ENCODE results near the gene TP63.

The TP63 gene

DNA sequence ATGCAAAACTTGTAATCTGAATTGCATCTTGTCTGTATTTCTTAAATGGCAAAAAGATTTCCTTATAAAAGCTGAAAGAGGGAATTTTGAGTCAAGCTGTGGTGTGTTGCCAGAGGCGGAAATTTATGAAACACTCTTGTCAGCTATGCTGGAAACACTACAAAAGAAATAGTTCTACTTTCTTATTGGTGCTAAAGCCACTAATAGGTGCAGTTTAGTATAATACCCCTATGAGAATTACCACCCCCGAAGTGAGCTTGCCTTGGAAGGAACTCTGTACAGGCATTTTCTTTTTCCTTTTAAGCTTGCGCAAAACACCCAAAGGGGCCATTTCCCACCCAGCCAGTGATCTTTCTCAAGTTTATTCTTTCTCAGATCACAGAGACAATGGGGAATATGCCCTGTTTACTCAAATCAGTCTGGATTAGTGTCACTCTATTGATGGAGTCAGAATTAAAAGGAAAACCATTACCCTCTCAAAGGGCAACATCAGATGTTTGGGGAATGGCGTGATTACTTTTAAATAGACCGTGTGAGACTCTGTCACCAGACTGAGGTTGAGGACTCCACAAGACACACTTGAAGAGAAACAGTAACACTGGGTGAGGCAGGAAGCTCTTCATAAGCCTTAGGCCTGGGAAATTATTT is 166.0 kb downstream of the TP63 start:
- TF ChIP-seq TAF1 (IDR thresholded peaks at IDR 0.05; ENCODE audit: low read depth, low read length) (no peak), POU2F2 (IDR thresholded peaks at IDR 0.05; ENCODE audit: low read depth, low read length) (no peak), POLR2AphosphoS5 (IDR thresholded peaks at IDR 0.05; ENCODE audit: low read depth, low read length) (no peak), POLR2A (IDR thresholded peaks at IDR 0.05; ENCODE audit: low read depth, low read length) (no peak), PAX5 (IDR thresholded peaks at IDR 0.05; ENCODE audit: insufficient read depth, low read length, severe bottlenecking) (no peak), SPI1 (IDR thresholded peaks at IDR 0.05; ENCODE audit: low read depth, low read length) (no peak)
- DNase-seq (ENCODE audit: insufficient read length, low spot score) (no peak), FAIRE-seq (no peak)

DNA sequence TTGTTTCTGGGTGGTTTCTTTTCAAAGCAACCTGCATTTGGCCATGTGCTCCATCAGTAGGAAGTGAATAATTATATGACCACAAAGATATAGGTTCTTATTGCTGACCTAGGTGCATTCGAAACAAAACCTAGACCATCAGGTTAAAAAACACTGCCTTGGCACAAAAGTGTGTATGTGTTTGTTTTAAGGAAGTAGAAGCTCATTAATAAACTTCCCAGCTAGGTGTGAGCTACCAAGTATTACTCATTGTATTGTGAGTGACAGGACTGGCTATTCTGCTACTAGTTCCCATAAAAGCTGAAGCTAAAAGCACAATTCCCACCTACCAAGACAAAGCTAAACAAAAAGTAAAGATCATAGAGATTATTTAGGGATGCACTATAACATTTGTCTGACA is 168.2 kb downstream of the TP63 start:
- DNase-seq (ENCODE audit: insufficient read length, low spot score): no peak
- FAIRE-seq: no peak
- TF ChIP-seq PAX5 (IDR thresholded peaks at IDR 0.05; ENCODE audit: insufficient read depth, low read length, severe bottlenecking): no peak

GRCh38 chr3:189800436-189800835 is 169.2 kb downstream of the TP63 start:
- TF ChIP-seq PAX5 (IDR thresholded peaks at IDR 0.05; ENCODE audit: insufficient read depth, low read length, severe bottlenecking) (no peak), POLR2A (IDR thresholded peaks at IDR 0.05; ENCODE audit: low read depth, low read length) (no peak), TAF1 (IDR thresholded peaks at IDR 0.05; ENCODE audit: low read depth, low read length) (no peak), SPI1 (IDR thresholded peaks at IDR 0.05; ENCODE audit: low read depth, low read length) (no peak), POU2F2 (IDR thresholded peaks at IDR 0.05; ENCODE audit: low read depth, low read length) (no peak), POLR2AphosphoS5 (IDR thresholded peaks at IDR 0.05; ENCODE audit: low read depth, low read length) (no peak)
- FAIRE-seq (no peak), DNase-seq (ENCODE audit: insufficient read length, low spot score) (no peak)

GRCh38 chr3:189803254-189803653 is 172.1 kb downstream of the TP63 start:
- no peak for DNase-seq (ENCODE audit: insufficient read length, low spot score)
- no peak for TF ChIP-seq SPI1 (IDR thresholded peaks at IDR 0.05; ENCODE audit: low read depth, low read length)
- no peak for TF ChIP-seq POLR2AphosphoS5 (IDR thresholded peaks at IDR 0.05; ENCODE audit: low read depth, low read length)
- TF ChIP-seq PAX5 (IDR thresholded peaks at IDR 0.05; ENCODE audit: insufficient read depth, low read length, severe bottlenecking): no peak
- TF ChIP-seq POU2F2 (IDR thresholded peaks at IDR 0.05; ENCODE audit: low read depth, low read length): no peak
- TF ChIP-seq TAF1 (IDR thresholded peaks at IDR 0.05; ENCODE audit: low read depth, low read length): no peak
- no peak for TF ChIP-seq POLR2A (IDR thresholded peaks at IDR 0.05; ENCODE audit: low read depth, low read length)
- no peak for FAIRE-seq

DNA sequence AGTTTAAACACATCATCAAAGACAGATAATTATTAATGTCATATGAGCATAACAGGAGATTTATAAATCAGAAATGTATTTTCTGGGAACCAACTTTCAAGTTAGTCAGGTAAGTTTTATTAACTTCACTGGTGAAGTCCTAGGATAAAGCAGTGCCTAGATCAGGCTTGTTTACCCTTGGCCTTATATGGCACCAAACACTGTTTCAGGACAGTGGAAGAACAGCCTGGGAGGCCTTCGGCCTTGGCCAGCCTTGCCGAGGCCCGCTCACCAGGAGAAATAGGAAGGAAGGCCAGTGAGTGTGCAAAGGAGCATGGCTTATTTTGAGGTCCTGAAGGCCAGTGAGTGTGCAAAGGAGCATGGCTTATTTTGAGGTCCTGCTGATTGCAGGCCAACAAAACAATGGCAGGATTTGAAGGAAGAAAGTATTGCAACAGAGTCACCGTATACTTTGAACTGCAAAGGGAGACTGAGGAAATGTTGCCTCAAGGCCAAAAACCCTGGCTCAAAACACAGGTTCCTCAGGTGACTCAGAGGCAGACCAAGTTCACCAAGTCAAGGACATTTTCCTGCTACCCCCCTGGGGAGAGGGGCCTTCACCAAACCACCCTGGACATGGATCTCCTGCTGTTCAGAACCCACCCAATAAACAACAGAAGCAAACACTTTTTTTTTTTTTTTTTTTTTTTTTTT is 174.3 kb downstream of the TP63 start:
- FAIRE-seq (peak; percentile 20), DNase-seq (ENCODE audit: insufficient read length, low spot score) (no peak)
- TF ChIP-seq PAX5 (IDR thresholded peaks at IDR 0.05; ENCODE audit: insufficient read depth, low read length, severe bottlenecking) (no peak), POLR2AphosphoS5 (IDR thresholded peaks at IDR 0.05; ENCODE audit: low read depth, low read length) (no peak), POLR2A (IDR thresholded peaks at IDR 0.05; ENCODE audit: low read depth, low read length) (no peak), POU2F2 (IDR thresholded peaks at IDR 0.05; ENCODE audit: low read depth, low read length) (no peak), SPI1 (IDR thresholded peaks at IDR 0.05; ENCODE audit: low read depth, low read length) (no peak), TAF1 (IDR thresholded peaks at IDR 0.05; ENCODE audit: low read depth, low read length) (no peak)

GRCh38 chr3:189806171-189806951 is 175.2 kb downstream of the TP63 start:
- DNase-seq (ENCODE audit: insufficient read length, low spot score) (no peak), FAIRE-seq (no peak)
- no peak for TF ChIP-seq SPI1 (IDR thresholded peaks at IDR 0.05; ENCODE audit: low read depth, low read length)
- TF ChIP-seq TAF1 (IDR thresholded peaks at IDR 0.05; ENCODE audit: low read depth, low read length): no peak
- TF ChIP-seq PAX5 (IDR thresholded peaks at IDR 0.05; ENCODE audit: insufficient read depth, low read length, severe bottlenecking): no peak
- no peak for TF ChIP-seq POU2F2 (IDR thresholded peaks at IDR 0.05; ENCODE audit: low read depth, low read length)
- no peak for TF ChIP-seq POLR2AphosphoS5 (IDR thresholded peaks at IDR 0.05; ENCODE audit: low read depth, low read length)
- TF ChIP-seq POLR2A (IDR thresholded peaks at IDR 0.05; ENCODE audit: low read depth, low read length): no peak

DNA sequence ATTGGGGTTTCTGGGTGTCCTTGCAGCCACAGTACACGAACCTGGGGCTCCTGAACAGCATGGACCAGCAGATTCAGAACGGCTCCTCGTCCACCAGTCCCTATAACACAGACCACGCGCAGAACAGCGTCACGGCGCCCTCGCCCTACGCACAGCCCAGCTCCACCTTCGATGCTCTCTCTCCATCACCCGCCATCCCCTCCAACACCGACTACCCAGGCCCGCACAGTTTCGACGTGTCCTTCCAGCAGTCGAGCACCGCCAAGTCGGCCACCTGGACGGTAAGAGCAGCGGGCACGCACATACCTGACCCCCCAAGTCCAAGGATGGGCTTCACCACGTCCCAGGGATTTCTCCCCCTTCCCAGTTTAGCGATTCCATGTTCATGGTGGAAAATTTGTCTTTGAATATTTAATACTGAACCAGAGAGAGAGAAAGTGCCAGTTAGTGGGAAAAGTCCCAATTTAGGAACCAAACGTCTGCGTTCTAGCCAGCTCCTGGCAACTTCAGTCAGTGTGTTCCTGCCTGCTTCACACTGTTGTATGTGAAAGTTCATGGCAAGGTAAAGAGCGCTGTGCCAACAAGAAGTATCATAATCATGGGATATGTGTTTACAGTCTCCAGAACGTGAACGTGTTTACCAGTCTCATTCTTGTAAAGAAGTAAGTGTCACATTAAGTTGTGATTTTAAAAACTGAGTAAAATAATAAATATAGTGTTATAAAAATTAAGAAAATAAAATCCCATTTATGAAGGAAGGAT is 177.2 kb downstream of the TP63 start:
- no peak for TF ChIP-seq SPI1 (IDR thresholded peaks at IDR 0.05; ENCODE audit: low read depth, low read length)
- no peak for TF ChIP-seq POLR2A (IDR thresholded peaks at IDR 0.05; ENCODE audit: low read depth, low read length)
- TF ChIP-seq PAX5 (IDR thresholded peaks at IDR 0.05; ENCODE audit: insufficient read depth, low read length, severe bottlenecking): no peak
- TF ChIP-seq POLR2AphosphoS5 (IDR thresholded peaks at IDR 0.05; ENCODE audit: low read depth, low read length): no peak
- no peak for TF ChIP-seq TAF1 (IDR thresholded peaks at IDR 0.05; ENCODE audit: low read depth, low read length)
- TF ChIP-seq POU2F2 (IDR thresholded peaks at IDR 0.05; ENCODE audit: low read depth, low read length): no peak
- FAIRE-seq (no peak), DNase-seq (ENCODE audit: insufficient read length, low spot score) (no peak)

GRCh38 chr3:189809583-189809982 is 178.4 kb downstream of the TP63 start:
- FAIRE-seq (no peak), DNase-seq (ENCODE audit: insufficient read length, low spot score) (no peak)
- no peak for TF ChIP-seq POLR2AphosphoS5 (IDR thresholded peaks at IDR 0.05; ENCODE audit: low read depth, low read length)
- no peak for TF ChIP-seq POLR2A (IDR thresholded peaks at IDR 0.05; ENCODE audit: low read depth, low read length)
- TF ChIP-seq POU2F2 (IDR thresholded peaks at IDR 0.05; ENCODE audit: low read depth, low read length): no peak
- peak; percentile 19; the same call in 1 of the 2 replicates for TF ChIP-seq SPI1 (IDR thresholded peaks at IDR 0.05; ENCODE audit: low read depth, low read length)

All from GM12891 (cell line).